Measurements from ENCODE around the gene B4GALT1. TPM values are rescaled to one million over a fixed set of nuclear protein-coding genes. Genes with fewer than 3 reads are reported as not detected.

Gene B4GALT1
- total and polyA plus RNA-seq, 2 donors (not counting 1 experiment from before 2014, with no cell fraction given) = 24.1 to 64.8 TPM

- Histone ChIP-seq H4K20me1 (ENCODE audit: control insufficient read depth, extremely low read depth, insufficient read depth, low read length) (no peaks in the 10 kb centered on the region), H2AFZ (ENCODE audit: low read length) (no peak overlapping the region), H3K27ac (ENCODE audit: insufficient read depth, low read length) (no peak overlapping the region), H3K9ac (ENCODE audit: insufficient read depth, low read length) (no peak overlapping the region), H3K4me1 (ENCODE audit: control insufficient read depth, extremely low read depth, insufficient read depth, low read length) (peaks cover 4% of the 10 kb centered on the region), H3K27me3 (ENCODE audit: control insufficient read depth, insufficient read depth, low read length) (no peaks in the 10 kb centered on the region), H3K4me2 (ENCODE audit: extremely low read depth, insufficient read depth, low read length) (no peak overlapping the region), H3K9me3 (ENCODE audit: control insufficient read depth, insufficient read depth, low read depth, low read length) (no peaks in the 10 kb centered on the region), H3K4me3 (replicated peaks in 1 of 4; ENCODE audit: control extremely low read depth in 1 of 4, insufficient read depth in 1 of 4, low read depth in 3 of 4, low read length in 4 of 4) (no peak overlapping the region), H3K79me2 (ENCODE audit: control insufficient read depth, insufficient read depth, low read length) (no peaks in the 10 kb centered on the region), H3K36me3 (ENCODE audit: control insufficient read depth, insufficient read depth, low read length) (peaks cover 6% of the 10 kb centered on the region)
- DNase-seq (ENCODE audit: low read depth in 2 of 2) = no peak
- TF ChIP-seq CTCF (conservative IDR thresholded peaks at IDR 0.05 in 1 of 2, IDR thresholded peaks at IDR 0.05 in 1 of 2; ENCODE audit: low read depth in 1 of 2, low read length in 2 of 2) (no peak), EZH2 (IDR thresholded peaks at IDR 0.05; ENCODE audit: low read length, missing control alignments) (no peak)
Measured at GRCh38 chr9:33124046-33124445, 43.1 kb downstream of the B4GALT1 start.

DNA sequence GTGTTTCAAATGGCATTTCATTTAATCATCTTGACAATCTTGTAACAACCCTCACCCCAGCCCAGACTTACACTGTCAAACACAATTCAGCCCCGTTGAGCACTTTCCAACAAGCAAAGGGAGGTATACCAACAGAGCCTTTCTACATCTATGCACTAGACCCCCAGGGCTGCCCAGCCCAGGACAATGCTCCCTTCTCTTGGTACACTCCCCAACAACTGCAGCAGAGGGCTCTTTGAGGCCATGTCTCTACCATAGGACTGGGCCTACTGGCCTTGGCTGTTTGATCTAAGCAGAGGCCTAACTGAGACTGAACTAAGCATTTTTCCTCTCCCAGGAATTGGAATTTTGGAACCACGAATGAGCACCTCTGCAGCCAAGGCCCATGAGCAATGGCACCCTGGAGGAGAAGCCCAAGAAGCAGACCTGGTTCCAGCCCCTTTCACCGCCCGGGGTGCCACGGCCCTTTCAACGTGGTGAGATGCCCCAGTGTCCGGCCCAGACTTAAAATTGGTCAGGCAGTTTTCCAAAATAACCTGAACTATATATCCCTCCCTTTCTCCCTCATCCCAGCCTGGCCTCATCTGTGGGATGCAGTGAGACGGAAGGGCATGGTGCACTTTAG is 43.6 kb downstream of the B4GALT1 start:
- no peak for DNase-seq (ENCODE audit: low read depth in 2 of 2)
- Histone ChIP-seq H3K9me3 (ENCODE audit: control insufficient read depth, insufficient read depth, low read depth, low read length) (no peaks in the 10 kb centered on the region), H3K27me3 (ENCODE audit: control insufficient read depth, insufficient read depth, low read length) (no peaks in the 10 kb centered on the region), H3K9ac (ENCODE audit: insufficient read depth, low read length) (no peak overlapping the region), H2AFZ (ENCODE audit: low read length) (no peak overlapping the region), H3K4me2 (ENCODE audit: extremely low read depth, insufficient read depth, low read length) (no peak overlapping the region), H3K4me3 (replicated peaks in 1 of 4; ENCODE audit: control extremely low read depth in 1 of 4, insufficient read depth in 1 of 4, low read depth in 3 of 4, low read length in 4 of 4) (no peak overlapping the region), H3K36me3 (ENCODE audit: control insufficient read depth, insufficient read depth, low read length) (peaks cover 2% of the 10 kb centered on the region), H4K20me1 (ENCODE audit: control insufficient read depth, extremely low read depth, insufficient read depth, low read length) (no peaks in the 10 kb centered on the region), H3K79me2 (ENCODE audit: control insufficient read depth, insufficient read depth, low read length) (no peaks in the 10 kb centered on the region), H3K27ac (ENCODE audit: insufficient read depth, low read length) (no peak overlapping the region), H3K4me1 (ENCODE audit: control insufficient read depth, extremely low read depth, insufficient read depth, low read length) (peaks cover 4% of the 10 kb centered on the region)
- TF ChIP-seq EZH2 (IDR thresholded peaks at IDR 0.05; ENCODE audit: low read length, missing control alignments) (no peak), CTCF (conservative IDR thresholded peaks at IDR 0.05 in 1 of 2, IDR thresholded peaks at IDR 0.05 in 1 of 2; ENCODE audit: low read depth in 1 of 2, low read length in 2 of 2) (no peak)

GRCh38 chr9:33120620-33121019 is 46.5 kb downstream of the B4GALT1 start:
- Histone ChIP-seq H4K20me1 (ENCODE audit: control insufficient read depth, extremely low read depth, insufficient read depth, low read length) (no peaks in the 10 kb centered on the region), H3K27ac (ENCODE audit: insufficient read depth, low read length) (no peak overlapping the region), H3K27me3 (ENCODE audit: control insufficient read depth, insufficient read depth, low read length) (no peaks in the 10 kb centered on the region), H3K36me3 (ENCODE audit: control insufficient read depth, insufficient read depth, low read length) (no peaks in the 10 kb centered on the region), H2AFZ (ENCODE audit: low read length) (no peak overlapping the region), H3K4me1 (ENCODE audit: control insufficient read depth, extremely low read depth, insufficient read depth, low read length) (peaks cover 11% of the 10 kb centered on the region), H3K79me2 (ENCODE audit: control insufficient read depth, insufficient read depth, low read length) (no peaks in the 10 kb centered on the region), H3K4me3 (replicated peaks in 1 of 4; ENCODE audit: control extremely low read depth in 1 of 4, insufficient read depth in 1 of 4, low read depth in 3 of 4, low read length in 4 of 4) (no peak overlapping the region), H3K9ac (ENCODE audit: insufficient read depth, low read length) (no peak overlapping the region), H3K9me3 (ENCODE audit: control insufficient read depth, insufficient read depth, low read depth, low read length) (no peaks in the 10 kb centered on the region), H3K4me2 (ENCODE audit: extremely low read depth, insufficient read depth, low read length) (no peak overlapping the region)
- DNase-seq (ENCODE audit: low read depth in 2 of 2) = no peak
- TF ChIP-seq CTCF (conservative IDR thresholded peaks at IDR 0.05 in 1 of 2, IDR thresholded peaks at IDR 0.05 in 1 of 2; ENCODE audit: low read depth in 1 of 2, low read length in 2 of 2) (no peak), EZH2 (IDR thresholded peaks at IDR 0.05; ENCODE audit: low read length, missing control alignments) (no peak)
